Measurements from ENCODE around the gene MNT. TPM values are rescaled to one million over a fixed set of nuclear protein-coding genes. Genes with fewer than 3 reads are reported as not detected.

Gene MNT
- total and polyA plus RNA-seq, 2 of the 8 experiments (the other 6 are each of a cell fraction or from before 2014, with no cell fraction given): 5.0 to 17.3 TPM

DNA sequence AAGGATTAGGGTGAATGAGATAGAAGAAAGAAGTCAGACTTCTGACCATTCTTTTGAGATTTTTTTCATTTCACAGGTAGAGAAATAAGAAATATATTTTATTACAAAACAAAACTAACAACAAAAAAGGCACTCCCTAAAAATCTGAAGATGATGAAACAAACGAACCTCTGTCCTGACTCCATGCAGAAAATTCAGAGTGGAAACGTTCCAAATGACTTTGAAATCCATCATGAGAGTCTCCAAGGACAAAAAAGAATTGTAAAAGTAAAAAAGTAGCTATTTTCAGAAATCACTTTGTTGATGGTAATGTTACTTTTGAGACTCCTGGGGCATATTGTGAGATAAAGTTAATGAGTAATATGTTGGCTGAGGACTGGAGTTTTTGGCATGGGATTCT lies 26.4 kb upstream of the MNT start:
- Histone ChIP-seq H2AK5ac (ENCODE audit: low read depth, low read length) (no peak overlapping the region), H3K56ac (replicated peaks; ENCODE audit: insufficient read length, low read depth, low read length) (no peak overlapping the region), H3K18ac (ENCODE audit: extremely low read depth, low read length) (no peak overlapping the region), H3K4me2 (ENCODE audit: insufficient read depth in 1 of 2, low read depth in 2 of 2, low read length in 2 of 2) (no peak overlapping the region), H3K23me2 (ENCODE audit: low read depth, low read length) (peaks cover 3% of the 10 kb centered on the region; the same call in 1 of the 2 replicates), H4K20me1 (replicated peaks in 1 of 2; ENCODE audit: control insufficient read depth in 1 of 2, insufficient read depth in 2 of 2, low read length in 2 of 2) (peaks cover 0 to 1% of the 10 kb centered on the region in 2 experiments), H3K79me2 (ENCODE audit: control insufficient read depth in 1 of 2, insufficient read depth in 2 of 2, low read length in 2 of 2) (no peaks in the 10 kb centered on the region), H3K4ac (replicated peaks; ENCODE audit: insufficient read length, low read depth, low read length) (no peak overlapping the region), H3K36me3 (ENCODE audit: control insufficient read depth in 2 of 4, insufficient read depth in 4 of 4, low read length in 3 of 4) (peaks cover 0 to 3% (median 1%) of the 10 kb centered on the region in 4 experiments; a peak in 1 of 8 replicates), H2BK12ac (ENCODE audit: low read depth, low read length) (no peak overlapping the region), H3K27ac (ENCODE audit: low read depth, low read length) (no peak overlapping the region), H3K27me3 (replicated peaks in 1 of 4; ENCODE audit: control insufficient read depth in 3 of 4, extremely low read depth in 1 of 4, insufficient read depth in 3 of 4, low read length in 3 of 4) (no peaks in the 10 kb centered on the region), H3K4me3 (ENCODE audit: extremely low read depth in 1 of 4, insufficient read depth in 2 of 4, low read depth in 3 of 4, low read length in 4 of 4) (no peak overlapping the region), H4K91ac (replicated peaks; ENCODE audit: insufficient read length, low read length) (no peak overlapping the region), H3K14ac (ENCODE audit: insufficient read length) (no peak overlapping the region), H2BK5ac (ENCODE audit: low read depth, low read length) (no peak overlapping the region), H2AFZ (ENCODE audit: low read length) (no peak overlapping the region), H2BK120ac (replicated peaks; ENCODE audit: low read depth, low read length) (no peak overlapping the region), H3K79me1 (ENCODE audit: low read depth, low read length) (no peaks in the 10 kb centered on the region; the same call in 1 of the 2 replicates), H3K9me3 (ENCODE audit: insufficient read depth in 2 of 2, low read depth in 1 of 2, low read length in 1 of 2) (no peaks in the 10 kb centered on the region), H4K5ac (ENCODE audit: insufficient read length, low read depth, low read length) (no peak overlapping the region), H2BK20ac (ENCODE audit: low read length) (no peak overlapping the region), H3K23ac (ENCODE audit: insufficient read length) (no peak overlapping the region), H3K9ac (replicated peaks in 1 of 4; ENCODE audit: extremely low read depth in 1 of 4, low read depth in 3 of 4, low read length in 3 of 4) (no peak overlapping the region), H4K8ac (ENCODE audit: extremely low read depth, insufficient read depth, low read length) (no peak overlapping the region), H3K4me1 (replicated peaks in 1 of 4; ENCODE audit: control insufficient read depth in 3 of 4, insufficient read depth in 4 of 4, low read length in 3 of 4) (no peaks in the 10 kb centered on the region), H2BK15ac (ENCODE audit: low read length) (no peak overlapping the region)
- CTCF ChIA-PET (ENCODE audit: partially characterized antibody): interaction anchor here (1.4 to 2.6 kb wide), 5 partner anchors 8 to 97 kb away, joined by 3 to 10 read pairs (median 4); no protein-coding TSS in a partner anchor
- POLR2A ChIA-PET (ENCODE audit: partially characterized antibody): interaction anchor here (0.9 to 1.7 kb wide), 3 partner anchors 9 to 46 kb away, joined by 4 to 5 read pairs (median 4); partner anchors contain the start of gene MNT
- 86% methylated on average over 2 of the region's 2 CpGs; no CpG with 5 or more reads in 1 of the 2 experiments for WGBS, 2 experiments (ENCODE audit: extremely low coverage in 1 of 2, insufficient coverage in 1 of 2, insufficient read length in 1 of 2, insufficient replicate concordance in 2 of 2, low coverage in 1 of 2, low lambda C conversion rate in 2 of 2, missing lambda C conversion rate in 1 of 2)
- DNase-seq (ENCODE audit: low read depth in 1 of 2, low spot score in 2 of 2) (no peak), FAIRE-seq (no peak)
- TF ChIP-seq YY1 (IDR thresholded peaks at IDR 0.05; ENCODE audit: low read depth, low read length) (no peak), POLR2AphosphoS5 (IDR thresholded peaks at IDR 0.05; ENCODE audit: low read depth, low read length) (no peak), HDAC2 (IDR thresholded peaks at IDR 0.05; ENCODE audit: borderline replicate concordance in 1 of 2, low read depth in 2 of 2, low read length in 2 of 2) (no peak), BCL11A (IDR thresholded peaks at IDR 0.05; ENCODE audit: low read depth in 2 of 2, low read length in 2 of 2) (no peak), CTBP2 (IDR thresholded peaks at IDR 0.05; ENCODE audit: borderline replicate concordance, insufficient read depth, insufficient read length, low read length) (no peak), TEAD4 (IDR thresholded peaks at IDR 0.05; ENCODE audit: low read depth, low read length) (no peak), POLR2A (IDR thresholded peaks at IDR 0.05; ENCODE audit: control extremely low read depth in 1 of 2, low read depth in 2 of 2, low read length in 2 of 2) (no peak), CBX5 (IDR thresholded peaks at IDR 0.05; ENCODE audit: low read depth, low read length) (no peak), KDM5A (IDR thresholded peaks at IDR 0.05; ENCODE audit: low read length) (no peak), TAF7 (optimal IDR thresholded peaks at IDR 0.05; ENCODE audit: borderline replicate concordance, low read depth, low read length) (no peak), NANOG (IDR thresholded peaks at IDR 0.05; ENCODE audit: insufficient read depth, low read depth, low read length, poor library complexity, severe bottlenecking) (no peak)
